NCI-H2081 (cell line): ENCODE measurements around the gene CRHR1.
"Not testable (repeated sequence)": the region's sequence is repeated elsewhere in the genome, so short reads cannot be mapped to it uniquely, and the experiment has no call there.

Source experiments
- DNase-seq, 2 experiments: peaks; one replicate each; lab custom pipeline; 2025; lab: John Stamatoyannopoulos, UW

Gene CRHR1

GRCh38 chr17:45784293-45784740 lies at the start of gene CRHR1:
Gene CRHR1 (plus strand): TSS chr17:45784320. CDS start chr17:45784545, 225 bp downstream.
- DNase-seq = no peak

- DNase-seq = no peak
These were observed 49.5 kb upstream of the CRHR1 start for GRCh38 chr17:45734598-45734997.

- no peak for DNase-seq
These were observed 48.6 kb upstream of the CRHR1 start for GRCh38 chr17:45735488-45735887.

GRCh38 chr17:45739786-45740185 lies 44.3 kb upstream of the CRHR1 start:
- DNase-seq = no peak

GRCh38 chr17:45740553-45741330 lies 43.4 kb upstream of the CRHR1 start:
- DNase-seq = peak in 1 of 2 experiments; percentile 39

GRCh38 chr17:45742251-45742650 lies 41.9 kb upstream of the CRHR1 start:
- no peak for DNase-seq

- no peak for DNase-seq
These were observed 40.3 kb upstream of the CRHR1 start for GRCh38 chr17:45743626-45744326.

GRCh38 chr17:45744826-45745225 lies 39.3 kb upstream of the CRHR1 start:
- DNase-seq = not testable (repeated sequence)

GRCh38 chr17:45745601-45746494 lies 38.3 kb upstream of the CRHR1 start:
- no peak for DNase-seq

GRCh38 chr17:45747911-45748310 lies 36.2 kb upstream of the CRHR1 start:
- DNase-seq = no peak

GRCh38 chr17:45748731-45749310 lies 35.3 kb upstream of the CRHR1 start:
- DNase-seq = no peak

GRCh38 chr17:45749831-45750335 lies 34.2 kb upstream of the CRHR1 start:
- peak; percentile 28 to 38 for DNase-seq

- no peak for DNase-seq
These were observed 33.2 kb upstream of the CRHR1 start for GRCh38 chr17:45750779-45751440.

- no peak for DNase-seq
These were observed 32.7 kb upstream of the CRHR1 start for GRCh38 chr17:45751466-45751865.

- DNase-seq = no peak
These were observed 31.9 kb upstream of the CRHR1 start for GRCh38 chr17:45752246-45752645.

- DNase-seq = no peak
These were observed 30.4 kb upstream of the CRHR1 start for GRCh38 chr17:45753645-45754225.

- no peak for DNase-seq
These were observed 29.1 kb upstream of the CRHR1 start for GRCh38 chr17:45755050-45755449.

- no peak for DNase-seq
These were observed 27.7 kb upstream of the CRHR1 start for GRCh38 chr17:45756266-45756991.

- no peak for DNase-seq
These were observed 26.5 kb upstream of the CRHR1 start for GRCh38 chr17:45757431-45758218.
